Measurements from ENCODE around the gene LIME1. TPM values are rescaled to one million over a fixed set of nuclear protein-coding genes. Genes with fewer than 3 reads are reported as not detected.
A peak's percentile ranks its signal among the peaks of the same experiment; 100 is the strongest.

The LIME1 gene
- total RNA-seq, 1 donor = 2.9 TPM

DNA sequence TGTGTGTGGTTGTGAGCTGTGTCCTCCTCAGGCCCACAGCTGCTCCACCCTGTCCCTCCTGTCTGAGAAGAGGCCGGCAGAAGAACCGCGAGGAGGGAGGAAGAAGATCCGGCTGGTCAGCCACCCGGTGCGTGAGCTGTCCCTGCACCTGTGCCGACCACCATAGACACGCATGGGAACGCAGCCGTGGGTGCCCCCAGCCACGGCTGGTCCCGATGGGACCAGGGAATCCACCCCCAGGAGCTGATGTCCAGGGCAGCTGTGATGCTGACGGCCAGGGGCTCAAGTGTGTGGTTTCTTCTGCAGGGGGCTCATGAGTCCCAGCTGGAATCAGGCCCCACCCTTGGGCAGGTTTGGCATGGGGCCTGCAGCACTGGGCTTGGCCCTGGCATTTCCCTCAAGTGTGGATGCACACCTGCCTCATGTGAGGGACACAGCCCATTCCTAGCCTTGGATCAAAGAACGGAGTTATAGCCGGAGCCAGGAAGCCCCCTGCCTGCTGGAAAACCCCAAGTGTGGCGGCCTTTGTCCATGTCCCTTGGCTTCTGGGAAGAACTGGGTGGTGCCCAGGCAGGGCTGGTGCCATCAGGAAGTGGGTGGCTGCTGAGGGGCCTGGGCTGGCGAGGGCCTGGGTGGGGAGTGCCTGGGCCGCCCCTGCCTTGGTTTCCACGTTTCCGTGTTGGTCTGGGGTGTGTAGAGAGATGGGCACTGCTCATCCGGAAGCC lies 44.6 kb upstream of the LIME1 start:
- H3K79me2 ChIP-seq (ENCODE audit: insufficient read depth, low read length) = no peaks in the 10 kb centered on the region
- H2AFZ ChIP-seq (ENCODE audit: low read length) = no peak overlapping the region
- H3K4me2 ChIP-seq (ENCODE audit: insufficient read depth, low read length) = no peak overlapping the region
- H3K4me3 ChIP-seq (ENCODE audit: insufficient read depth, low read length) = no peak overlapping the region
- peaks cover 3% of the 10 kb centered on the region for H3K36me3 ChIP-seq (ENCODE audit: insufficient read depth, low read length)
- peaks cover 4% of the 10 kb centered on the region for H3K4me1 ChIP-seq (ENCODE audit: insufficient read depth, low read length)
- peak; percentile 84 for DNase-seq (ENCODE audit: insufficient read length, low spot score, missing footprints)
- H3K27me3 ChIP-seq (ENCODE audit: insufficient read depth, low read length) = no peaks in the 10 kb centered on the region
- no peak overlapping the region for H3K27ac ChIP-seq (ENCODE audit: low read depth, low read length)
- TF ChIP-seq, protein P1, sequence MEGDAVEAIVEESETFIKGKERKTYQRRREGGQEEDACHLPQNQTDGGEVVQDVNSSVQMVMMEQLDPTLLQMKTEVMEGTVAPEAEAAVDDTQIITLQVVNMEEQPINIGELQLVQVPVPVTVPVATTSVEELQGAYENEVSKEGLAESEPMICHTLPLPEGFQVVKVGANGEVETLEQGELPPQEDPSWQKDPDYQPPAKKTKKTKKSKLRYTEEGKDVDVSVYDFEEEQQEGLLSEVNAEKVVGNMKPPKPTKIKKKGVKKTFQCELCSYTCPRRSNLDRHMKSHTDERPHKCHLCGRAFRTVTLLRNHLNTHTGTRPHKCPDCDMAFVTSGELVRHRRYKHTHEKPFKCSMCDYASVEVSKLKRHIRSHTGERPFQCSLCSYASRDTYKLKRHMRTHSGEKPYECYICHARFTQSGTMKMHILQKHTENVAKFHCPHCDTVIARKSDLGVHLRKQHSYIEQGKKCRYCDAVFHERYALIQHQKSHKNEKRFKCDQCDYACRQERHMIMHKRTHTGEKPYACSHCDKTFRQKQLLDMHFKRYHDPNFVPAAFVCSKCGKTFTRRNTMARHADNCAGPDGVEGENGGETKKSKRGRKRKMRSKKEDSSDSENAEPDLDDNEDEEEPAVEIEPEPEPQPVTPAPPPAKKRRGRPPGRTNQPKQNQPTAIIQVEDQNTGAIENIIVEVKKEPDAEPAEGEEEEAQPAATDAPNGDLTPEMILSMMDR (IDR thresholded peaks at IDR 0.05; ENCODE audit: extremely low read depth, low read depth, low read length) = no peak
- no peaks in the 10 kb centered on the region for H3K9me3 ChIP-seq (ENCODE audit: low read depth, low read length)
- no peaks in the 10 kb centered on the region for H4K20me1 ChIP-seq (ENCODE audit: insufficient read depth, low read length)

DNA sequence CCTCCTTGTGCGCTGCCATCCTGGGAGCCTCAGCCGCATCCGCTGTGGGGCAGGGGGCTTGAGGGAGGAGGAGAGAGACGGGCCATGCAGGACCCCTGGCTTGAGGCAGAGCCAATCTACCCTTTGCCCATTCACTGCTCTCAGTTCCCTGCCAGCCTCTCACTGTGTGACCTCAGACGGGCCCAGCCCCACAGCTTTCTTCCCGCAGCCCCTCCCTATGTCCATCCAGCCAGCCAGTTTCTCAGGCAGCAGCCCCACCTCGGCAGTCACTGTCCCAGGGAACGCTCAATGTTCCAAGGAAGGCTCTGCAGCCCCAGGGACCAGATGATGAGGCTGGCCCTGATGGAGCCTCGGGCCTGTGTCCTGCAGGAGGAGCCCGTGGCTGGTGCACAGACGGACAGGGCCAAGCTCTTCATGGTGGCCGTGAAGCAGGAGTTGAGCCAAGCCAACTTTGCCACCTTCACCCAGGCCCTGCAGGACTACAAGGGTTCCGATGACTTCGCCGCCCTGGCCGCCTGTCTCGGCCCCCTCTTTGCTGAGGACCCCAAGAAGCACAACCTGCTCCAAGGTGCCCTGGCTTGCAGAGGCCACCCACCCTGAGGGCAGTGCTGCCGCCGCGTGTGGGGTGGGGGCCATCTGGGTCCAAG lies 43.9 kb upstream of the LIME1 start:
- H3K27ac ChIP-seq (ENCODE audit: low read depth, low read length) = no peak overlapping the region
- no peak overlapping the region for H3K4me2 ChIP-seq (ENCODE audit: insufficient read depth, low read length)
- H3K36me3 ChIP-seq (ENCODE audit: insufficient read depth, low read length) = peaks cover 3% of the 10 kb centered on the region
- H3K9me3 ChIP-seq (ENCODE audit: low read depth, low read length) = no peaks in the 10 kb centered on the region
- peaks cover 9% of the 10 kb centered on the region for H3K4me1 ChIP-seq (ENCODE audit: insufficient read depth, low read length)
- no peaks in the 10 kb centered on the region for H3K27me3 ChIP-seq (ENCODE audit: insufficient read depth, low read length)
- no peak overlapping the region for H2AFZ ChIP-seq (ENCODE audit: low read length)
- DNase-seq (ENCODE audit: insufficient read length, low spot score, missing footprints) = peak; percentile 95
- H3K79me2 ChIP-seq (ENCODE audit: insufficient read depth, low read length) = no peaks in the 10 kb centered on the region
- H3K4me3 ChIP-seq (ENCODE audit: insufficient read depth, low read length) = no peak overlapping the region
- TF ChIP-seq, protein P1 (IDR thresholded peaks at IDR 0.05; ENCODE audit: extremely low read depth, low read depth, low read length) = no peak
- no peaks in the 10 kb centered on the region for H4K20me1 ChIP-seq (ENCODE audit: insufficient read depth, low read length)

DNA sequence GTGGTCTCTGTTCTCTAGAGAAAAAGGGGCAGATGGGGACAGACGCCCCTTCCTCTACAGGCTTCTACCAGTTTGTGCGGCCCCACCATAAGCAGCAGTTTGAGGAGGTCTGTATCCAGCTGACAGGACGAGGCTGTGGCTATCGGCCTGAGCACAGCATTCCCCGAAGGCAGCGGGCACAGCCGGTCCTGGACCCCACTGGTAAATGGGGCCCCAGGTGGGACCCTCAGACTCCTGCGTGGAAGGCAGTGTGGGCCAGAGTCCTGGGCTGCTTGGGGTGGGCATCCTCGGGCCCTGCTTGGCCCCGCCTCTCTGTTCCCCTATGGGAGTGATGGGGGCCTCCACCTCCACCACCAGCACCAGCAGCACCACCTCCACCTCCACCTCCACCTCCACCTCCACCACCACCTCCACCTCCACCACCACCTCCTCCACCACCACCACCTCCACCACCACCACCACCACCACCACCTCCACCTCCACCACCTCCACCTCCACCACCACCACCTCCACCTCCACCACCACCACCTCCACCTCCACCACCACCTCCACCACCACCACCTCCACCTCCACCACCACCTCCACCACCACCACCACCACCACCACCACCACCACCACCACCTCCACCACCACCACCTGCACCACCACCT lies 43.3 kb upstream of the LIME1 start:
- Histone ChIP-seq H3K4me1 (ENCODE audit: insufficient read depth, low read length) (peaks cover 15% of the 10 kb centered on the region), H3K27ac (ENCODE audit: low read depth, low read length) (no peak overlapping the region), H3K4me3 (ENCODE audit: insufficient read depth, low read length) (no peak overlapping the region), H3K9me3 (ENCODE audit: low read depth, low read length) (no peaks in the 10 kb centered on the region), H4K20me1 (ENCODE audit: insufficient read depth, low read length) (no peaks in the 10 kb centered on the region), H3K4me2 (ENCODE audit: insufficient read depth, low read length) (no peak overlapping the region), H3K27me3 (ENCODE audit: insufficient read depth, low read length) (no peaks in the 10 kb centered on the region), H3K36me3 (ENCODE audit: insufficient read depth, low read length) (peaks cover 3% of the 10 kb centered on the region), H2AFZ (ENCODE audit: low read length) (no peak overlapping the region), H3K79me2 (ENCODE audit: insufficient read depth, low read length) (no peaks in the 10 kb centered on the region)
- DNase-seq (ENCODE audit: insufficient read length, low spot score, missing footprints) = peak; percentile 49
- TF ChIP-seq, protein P1 (IDR thresholded peaks at IDR 0.05; ENCODE audit: extremely low read depth, low read depth, low read length) = no peak

All from osteoblast (primary cell).